Thyroid gland (tissue), 4 donors: ENCODE measurements around the gene EPHA10.

Source experiments
- CTCF ChIP-seq, 6 experiments: fragments of 200-600 bp in 3 of 6; fragments of 450-650 bp in 3 of 6; sonication (generic) in 3 of 6; IDR thresholded peaks; one replicate each; pipeline ENCODE4 v1.5.1; 2016 to 2019; ENCODE audit warnings: antibody characterized with exemption in 6 of 6, mild to moderate bottlenecking in 2 of 6, inconsistent platforms in 1 of 6, moderate library complexity in 1 of 6
- POLR2A ChIP-seq, 2 donors: fragments of 450-650 bp; IDR thresholded peaks; one replicate each; pipeline ENCODE4 v1.6.1; 2017; ENCODE audit warnings: antibody characterized with exemption in 2 of 2, mild to moderate bottlenecking in 2 of 2, moderate library complexity in 1 of 2

- TF ChIP-seq CTCF (IDR thresholded peaks at IDR 0.05) (no peak), POLR2A (IDR thresholded peaks at IDR 0.05) (no peak)
Measured at GRCh38 chr1:37752583-37753471, 12.1 kb downstream of the EPHA10 start.
